ENCODE results near the gene AGXT.

Gene AGXT

GRCh38 chr2:240868286-240869108 is at the start of gene AGXT:
AGXT (plus strand) TSS chr2:240868824; CDS start chr2:240868866, 42 bp downstream.
- no peak for DNase-seq (ENCODE audit: low read depth)

DNA sequence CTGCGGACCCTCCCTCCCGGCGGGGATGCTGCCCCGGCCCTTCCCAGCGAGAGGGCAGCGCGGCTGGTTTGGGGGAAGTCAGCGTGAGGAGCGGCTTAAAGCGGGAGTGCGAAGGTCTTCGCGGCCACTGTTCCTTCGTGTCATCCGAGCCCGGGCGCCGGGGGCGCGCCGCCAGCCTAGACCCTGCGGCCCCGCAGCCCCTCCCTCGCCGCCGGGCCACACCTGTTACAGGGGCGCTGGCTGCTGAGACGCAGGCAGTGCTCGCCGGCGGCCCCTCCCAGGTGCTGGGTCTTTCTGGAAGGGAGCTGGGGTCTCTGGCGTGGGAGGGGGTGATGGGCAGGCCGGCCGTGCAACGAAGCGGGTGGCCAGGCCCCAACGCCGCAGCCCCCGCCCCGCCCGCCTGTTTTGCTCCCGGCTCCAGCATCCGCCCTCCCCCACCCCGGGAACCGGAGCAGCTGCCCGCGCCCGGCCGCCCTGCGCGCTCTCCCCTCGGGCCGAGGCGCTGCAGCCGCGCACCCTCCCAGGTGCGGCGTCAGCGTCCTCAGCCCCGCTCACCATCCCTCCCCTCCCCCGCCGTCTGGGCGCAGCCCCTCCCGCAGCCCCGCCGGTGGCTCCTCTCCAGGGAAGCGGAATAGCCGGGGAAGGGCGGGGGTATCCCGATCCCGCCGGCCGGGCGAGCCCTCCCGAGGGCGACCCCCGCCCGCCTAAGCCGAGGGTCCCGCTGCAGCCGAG is 49.3 kb upstream of the AGXT start:
- no peak for DNase-seq (ENCODE audit: low read depth)

- DNase-seq (ENCODE audit: low read depth): no peak
Observed at GRCh38 chr2:240819858-240820606, 48.6 kb upstream of the AGXT start, which contains the start of gene KIF1A. KIF1A (minus strand) TSS chr2:240820219; CDS start chr2:240797752, 22,467 bp downstream.

DNA sequence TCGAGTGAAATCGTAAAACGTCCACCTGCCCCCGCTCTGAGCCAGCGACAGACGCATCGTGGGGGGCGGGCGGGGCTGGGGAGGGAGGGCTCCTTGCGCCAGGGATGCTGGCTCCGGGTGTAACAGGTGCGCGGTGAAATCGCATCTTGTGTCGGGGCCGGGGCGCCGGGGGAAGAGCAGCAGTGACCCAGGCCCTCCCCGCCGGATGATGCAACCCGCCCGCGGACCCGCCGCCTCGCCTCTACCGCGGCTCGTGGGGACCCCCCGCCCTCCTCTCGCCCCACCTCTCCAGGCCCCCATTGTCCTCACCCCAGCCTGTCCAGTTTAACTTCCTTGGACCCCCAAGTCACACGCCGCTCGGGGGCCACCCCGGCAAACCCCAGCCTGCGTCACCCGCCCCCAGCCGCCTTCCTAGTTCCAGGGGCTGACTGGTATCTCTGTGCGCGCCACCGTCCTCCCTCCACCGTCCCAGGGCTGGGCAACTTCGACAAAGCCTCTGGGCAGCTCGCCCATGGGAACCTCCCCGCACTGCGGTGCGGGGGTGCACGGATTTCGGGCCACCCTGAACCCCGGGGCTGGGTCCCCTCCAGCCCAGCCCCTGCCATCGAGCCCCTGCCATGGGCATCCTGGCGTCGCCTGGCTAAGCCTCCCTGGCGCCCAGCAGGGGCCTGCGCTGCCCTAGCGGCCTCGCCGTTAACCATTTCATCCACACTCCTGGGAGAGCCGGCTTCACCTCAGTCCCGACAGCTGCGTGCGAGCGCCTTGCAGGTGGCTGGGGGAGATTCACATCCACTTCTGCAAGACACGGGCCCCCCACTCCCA is 47.8 kb upstream of the AGXT start:
- no peak for DNase-seq (ENCODE audit: low read depth)

GRCh38 chr2:240821429-240821778 is 47.2 kb upstream of the AGXT start:
- DNase-seq (ENCODE audit: low read depth): no peak

GRCh38 chr2:240822280-240822847 is 46.3 kb upstream of the AGXT start:
- no peak for DNase-seq (ENCODE audit: low read depth)

GRCh38 chr2:240823449-240824336 is 44.9 kb upstream of the AGXT start:
- no peak for DNase-seq (ENCODE audit: low read depth)

- no peak for DNase-seq (ENCODE audit: low read depth)
Observed at GRCh38 chr2:240825476-240825875, 43.1 kb upstream of the AGXT start.

GRCh38 chr2:240831594-240832204 is 36.9 kb upstream of the AGXT start:
- no peak for DNase-seq (ENCODE audit: low read depth)

- DNase-seq (ENCODE audit: low read depth): peak; percentile 50
Observed at GRCh38 chr2:240832205-240832727, 36.4 kb upstream of the AGXT start.

DNA sequence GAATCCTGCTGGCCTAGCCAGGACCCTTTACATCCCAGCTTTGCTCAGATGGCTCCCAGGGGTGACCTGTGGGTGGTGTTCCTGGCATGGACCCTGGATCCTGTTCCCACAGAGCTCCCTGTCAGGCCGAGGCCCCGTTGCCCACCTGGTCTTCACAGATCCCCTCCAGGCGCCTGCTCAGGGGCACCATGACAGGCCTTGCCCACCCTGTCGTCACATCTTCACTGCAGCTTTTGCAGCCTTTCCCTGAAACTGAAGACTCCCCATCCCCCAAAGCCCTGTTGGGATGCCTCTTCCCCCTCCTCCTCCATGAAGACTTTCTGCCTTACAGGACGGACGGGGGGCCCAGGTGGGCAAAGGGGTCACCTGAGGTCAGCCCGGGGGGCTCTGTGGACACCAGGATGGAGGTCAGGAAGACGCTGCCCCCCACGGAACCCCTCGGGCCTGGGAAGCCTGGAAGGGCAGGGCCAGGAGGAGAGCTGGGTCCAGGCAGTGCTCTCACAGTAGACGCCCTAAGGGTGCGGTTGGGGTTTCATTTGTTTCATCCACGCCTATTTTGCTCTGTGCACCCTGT is 35.6 kb upstream of the AGXT start:
- DNase-seq (ENCODE audit: low read depth): no peak

- DNase-seq (ENCODE audit: low read depth): no peak
Observed at GRCh38 chr2:240833724-240834285, 34.8 kb upstream of the AGXT start.

GRCh38 chr2:240834377-240834975 is 34.1 kb upstream of the AGXT start:
- DNase-seq (ENCODE audit: low read depth): no peak

DNA sequence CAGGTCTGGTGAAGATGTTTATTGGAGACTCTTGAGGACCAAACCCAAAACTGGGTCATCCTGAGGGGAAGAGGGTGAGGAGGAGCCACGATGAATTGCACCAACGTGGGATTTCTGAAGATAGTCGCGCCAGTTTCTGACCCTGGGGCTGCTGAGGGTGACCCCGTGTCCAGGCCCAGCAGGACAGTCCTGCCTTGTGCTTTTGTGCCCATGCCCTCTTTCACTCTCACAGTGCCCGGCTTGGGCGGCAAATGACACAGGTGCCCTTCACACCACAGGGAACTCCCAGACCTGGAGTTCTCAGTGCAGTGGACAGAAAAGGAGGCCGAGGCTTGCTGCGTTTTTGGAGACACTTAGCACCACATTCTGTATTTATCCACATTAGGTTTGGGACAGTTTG is 33.1 kb upstream of the AGXT start:
- no peak for DNase-seq (ENCODE audit: low read depth)

DNA sequence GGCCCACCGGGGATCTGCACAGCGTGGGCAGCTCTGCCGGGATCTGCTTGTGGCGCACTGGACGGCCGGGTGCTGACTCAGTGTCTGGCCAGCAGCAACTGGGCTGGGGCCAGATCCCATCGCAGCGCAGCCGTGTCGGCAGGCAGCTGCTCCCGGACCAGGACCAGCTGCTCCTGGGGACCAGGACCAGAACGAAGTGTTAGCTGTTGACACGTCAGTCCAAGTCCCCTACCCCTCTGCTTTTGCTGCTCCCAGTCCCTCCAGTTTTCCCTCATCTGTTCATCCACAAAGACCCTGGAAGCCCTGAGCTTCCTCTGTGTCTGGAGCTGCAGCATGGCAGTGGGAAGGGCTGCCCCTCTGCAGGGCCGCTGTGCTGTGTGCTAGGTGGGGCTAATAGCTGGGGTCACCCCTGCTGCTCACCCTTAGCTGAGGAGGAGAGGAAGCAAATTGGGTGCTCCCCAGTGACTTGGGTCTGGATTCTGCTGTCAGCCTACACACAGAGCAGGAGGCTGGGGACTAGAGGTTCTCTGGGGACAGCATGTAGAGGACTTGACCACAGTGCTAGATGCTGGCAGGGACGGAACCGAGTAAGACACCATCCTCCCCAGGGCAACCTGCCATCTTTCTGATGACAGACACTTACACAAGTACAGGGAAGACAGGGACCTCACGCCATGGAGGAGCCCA is 31.7 kb upstream of the AGXT start:
- DNase-seq (ENCODE audit: low read depth): peak; percentile 34

DNA sequence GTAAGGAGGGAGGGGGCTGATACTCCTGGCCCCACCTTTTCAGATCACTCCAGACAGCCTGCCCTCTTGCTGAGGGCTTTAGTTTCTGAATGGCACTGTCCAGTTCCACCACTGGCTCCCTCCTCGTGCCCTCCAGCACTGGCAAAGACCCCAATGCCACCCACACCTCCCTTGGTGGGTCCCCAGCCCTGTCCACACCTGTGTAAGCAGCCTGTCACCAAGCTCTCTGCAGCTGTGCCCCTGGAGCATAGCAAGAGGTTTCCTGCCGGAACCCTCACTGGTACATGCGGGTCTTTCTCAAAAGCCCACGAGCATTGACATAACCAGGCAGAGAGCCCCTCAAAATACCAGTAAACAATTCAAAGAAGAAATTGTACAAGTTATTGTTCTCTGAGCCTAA is 31.0 kb upstream of the AGXT start:
- DNase-seq (ENCODE audit: low read depth): no peak

- DNase-seq (ENCODE audit: low read depth): no peak
Observed at GRCh38 chr2:240839152-240840143, 29.2 kb upstream of the AGXT start.
